Measurements from ENCODE around the gene TMEM272. TPM values are rescaled to one million over a fixed set of nuclear protein-coding genes. Genes with fewer than 3 reads are reported as not detected.
A peak's percentile ranks its signal among the peaks of the same experiment; 100 is the strongest.

TMEM272 gene
- total RNA-seq, 5 donors from 2014 or later (not counting 1 experiment from before 2014, with no cell fraction given) = 5.2 to 9.0 (median 8.8) TPM

DNA sequence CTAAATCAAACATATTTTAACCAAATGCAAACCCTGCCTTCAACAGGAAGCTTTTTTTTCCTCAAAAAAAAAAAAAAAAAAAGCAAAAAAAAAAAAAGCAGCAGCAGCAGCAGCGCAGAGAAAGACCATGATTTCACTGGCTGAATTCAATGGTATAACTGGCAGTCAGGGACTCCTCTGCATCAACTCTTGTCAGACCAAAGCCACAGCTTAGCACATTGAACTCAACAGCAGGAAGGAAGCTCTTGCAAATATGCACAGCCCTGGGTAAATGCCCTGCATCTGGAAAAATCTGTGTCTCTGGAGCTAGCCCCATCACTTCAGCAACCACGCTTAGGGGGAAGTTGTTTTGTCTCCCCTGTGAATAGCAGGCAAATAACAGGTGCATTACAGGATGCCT lies 23.4 kb downstream of the TMEM272 start:
- Histone ChIP-seq H3K4me1 (ENCODE audit: control insufficient read depth in 1 of 2, extremely low read depth in 1 of 2, insufficient read depth in 2 of 2, low read length in 2 of 2) (peaks cover 53 to 85% of the 10 kb centered on the region in 2 experiments), H3K27ac (ENCODE audit: low read length) (peak overlapping the region; percentile 84), H3K4me3 (ENCODE audit: control insufficient read depth in 1 of 2, extremely low read depth in 1 of 2, low read length in 1 of 2) (peak overlapping the region; percentile 64 to 90), H3K27me3 (replicated peaks in 1 of 2; ENCODE audit: control insufficient read depth in 2 of 2, extremely low read depth in 1 of 2, insufficient read depth in 2 of 2, low read length in 1 of 2) (no peaks in the 10 kb centered on the region), H3K9me3 (no peaks in the 10 kb centered on the region), H3K36me3 (ENCODE audit: control insufficient read depth in 2 of 2, extremely low read depth in 1 of 2, insufficient read depth in 1 of 2, low read length in 1 of 2) (peaks cover 2 to 5% of the 10 kb centered on the region in 2 donors)
- ChIA-PET POLR2A (interaction anchor here (0.6 to 1.5 kb wide), 12 partner anchors 8 to 377 kb away, joined by 3 to 8 read pairs (median 4); partner anchors contain the start of gene INTS6 (in 1 of the 2)), CTCF (interaction anchor here (0.6 to 4.9 kb wide), 6 partner anchors 11 to 401 kb away, joined by 3 to 34 read pairs (median 5); no protein-coding TSS in a partner anchor)
- H3K27ac Mint-ChIP-seq = peak overlapping the region; percentile 94 to 96
- no peaks in the 10 kb centered on the region for H3K9me3 Mint-ChIP-seq
- no CpG with 5 or more reads among the region's 2 CpGs for WGBS (ENCODE audit: insufficient coverage)
- H3K4me1 Mint-ChIP-seq = peaks cover 84 to 98% (median 90%) of the 10 kb centered on the region in 3 donors
- ATAC-seq (replicated peaks in 1 of 4) (peak; percentile 50 to 71 (median 56)), DNase-seq (peak in 17 of 35 experiments; percentile 17 to 68 (median 36))
- peaks cover 3% of the 10 kb centered on the region for H3K36me3 Mint-ChIP-seq
- no peaks in the 10 kb centered on the region for H3K27me3 Mint-ChIP-seq
- H3K4me3 Mint-ChIP-seq = peak overlapping the region; percentile 84 to 91 (median 91)

GRCh38 chr13:51820016-51820597 lies 24.9 kb downstream of the TMEM272 start:
- peaks cover 53 to 86% of the 10 kb centered on the region in 2 experiments for H3K4me1 ChIP-seq (ENCODE audit: control insufficient read depth in 1 of 2, extremely low read depth in 1 of 2, insufficient read depth in 2 of 2, low read length in 2 of 2)
- H3K4me3 ChIP-seq (ENCODE audit: control insufficient read depth in 1 of 2, extremely low read depth in 1 of 2, low read length in 1 of 2) = no peak overlapping the region
- no peaks in the 10 kb centered on the region for H3K9me3 ChIP-seq
- peak overlapping the region; percentile 84 to 91 (median 91) for H3K4me3 Mint-ChIP-seq
- no peaks in the 10 kb centered on the region for H3K27me3 ChIP-seq (replicated peaks in 1 of 2; ENCODE audit: control insufficient read depth in 2 of 2, extremely low read depth in 1 of 2, insufficient read depth in 2 of 2, low read length in 1 of 2)
- no peaks in the 10 kb centered on the region for H3K27me3 Mint-ChIP-seq
- CTCF ChIA-PET = interaction anchor here (2.8 to 4.9 kb wide), 2 partner anchors 12 to 13 kb away, joined by 15 to 34 read pairs; no protein-coding TSS in a partner anchor
- no CpG with 5 or more reads among the region's 4 CpGs for WGBS (ENCODE audit: insufficient coverage)
- peaks cover 3% of the 10 kb centered on the region for H3K36me3 Mint-ChIP-seq
- no peaks in the 10 kb centered on the region for H3K9me3 Mint-ChIP-seq
- DNase-seq (no peak), ATAC-seq (replicated peaks in 1 of 4) (no peak)
- POLR2A ChIA-PET = interaction anchor here in 1 of 2 donors (0.6 kb wide), 1 partner anchor 9 kb away, joined by 3 read pairs; no protein-coding TSS in a partner anchor
- H3K36me3 ChIP-seq (ENCODE audit: control insufficient read depth in 2 of 2, extremely low read depth in 1 of 2, insufficient read depth in 1 of 2, low read length in 1 of 2) = peaks cover 5 to 12% of the 10 kb centered on the region in 2 donors
- H3K27ac ChIP-seq (ENCODE audit: low read length) = peak overlapping the region; percentile 75
- H3K27ac Mint-ChIP-seq = peak overlapping the region; percentile 94 to 96
- peaks cover 84 to 97% (median 91%) of the 10 kb centered on the region in 3 donors for H3K4me1 Mint-ChIP-seq

DNA sequence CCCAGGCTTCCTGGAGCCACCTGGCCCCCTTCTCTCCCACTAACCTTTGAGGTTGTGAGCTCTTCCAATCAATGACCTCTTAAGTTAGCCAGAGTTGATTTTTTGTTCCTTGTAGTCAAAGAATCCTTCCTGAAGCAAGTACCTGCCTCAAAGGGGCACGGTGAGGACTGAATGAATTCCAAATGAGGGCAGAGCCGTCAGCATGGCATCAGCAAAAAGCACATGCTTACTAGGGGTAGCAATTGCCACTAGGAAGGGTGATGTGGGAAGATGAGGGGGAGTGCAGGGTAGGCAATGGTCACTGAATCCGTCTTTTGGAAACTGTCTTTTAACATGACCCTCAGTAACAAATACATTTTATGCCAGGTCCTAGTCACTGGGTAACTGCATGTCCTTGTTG lies 25.4 kb downstream of the TMEM272 start:
- no peaks in the 10 kb centered on the region for H3K27me3 ChIP-seq (replicated peaks in 1 of 2; ENCODE audit: control insufficient read depth in 2 of 2, extremely low read depth in 1 of 2, insufficient read depth in 2 of 2, low read length in 1 of 2)
- H3K4me3 ChIP-seq (ENCODE audit: control insufficient read depth in 1 of 2, extremely low read depth in 1 of 2, low read length in 1 of 2) = peak overlapping the region; percentile 2 to 29
- WGBS (ENCODE audit: insufficient coverage) = 27% methylated on average over 2 of the region's 3 CpGs
- ChIA-PET CTCF (interaction anchor here (0.8 to 4.9 kb wide), 4 partner anchors 9 to 22 kb away, joined by 3 to 34 read pairs (median 10); no protein-coding TSS in a partner anchor), POLR2A (interaction anchor here in 1 of 2 donors (0.6 to 0.7 kb wide), 2 partner anchors 43 to 366 kb away, joined by 3 read pairs; no protein-coding TSS in a partner anchor)
- peaks cover 53 to 85% of the 10 kb centered on the region in 2 experiments for H3K4me1 ChIP-seq (ENCODE audit: control insufficient read depth in 1 of 2, extremely low read depth in 1 of 2, insufficient read depth in 2 of 2, low read length in 2 of 2)
- H3K9me3 ChIP-seq = no peaks in the 10 kb centered on the region
- ATAC-seq (replicated peaks in 1 of 4) (no peak), DNase-seq (peak in 1 of 35 experiments; percentile 8)
- Mint-ChIP-seq H3K4me1 (peaks cover 87 to 98% (median 97%) of the 10 kb centered on the region in 3 donors), H3K27ac (peak overlapping the region; percentile 94 to 96), H3K4me3 (peak overlapping the region; percentile 62 to 91 (median 91)), H3K27me3 (no peaks in the 10 kb centered on the region), H3K9me3 (no peaks in the 10 kb centered on the region), H3K36me3 (peaks cover 3% of the 10 kb centered on the region)
- H3K27ac ChIP-seq (ENCODE audit: low read length) = peak overlapping the region; percentile 75
- H3K36me3 ChIP-seq (ENCODE audit: control insufficient read depth in 2 of 2, extremely low read depth in 1 of 2, insufficient read depth in 1 of 2, low read length in 1 of 2) = peaks cover 5 to 15% of the 10 kb centered on the region in 2 donors

- H3K36me3 Mint-ChIP-seq = peaks cover 3% of the 10 kb centered on the region
- Histone ChIP-seq H3K36me3 (ENCODE audit: control insufficient read depth in 2 of 2, extremely low read depth in 1 of 2, insufficient read depth in 1 of 2, low read length in 1 of 2) (peaks cover 5 to 18% of the 10 kb centered on the region in 2 donors), H3K4me1 (ENCODE audit: control insufficient read depth in 1 of 2, extremely low read depth in 1 of 2, insufficient read depth in 2 of 2, low read length in 2 of 2) (peaks cover 56 to 83% of the 10 kb centered on the region in 2 experiments), H3K27me3 (replicated peaks in 1 of 2; ENCODE audit: control insufficient read depth in 2 of 2, extremely low read depth in 1 of 2, insufficient read depth in 2 of 2, low read length in 1 of 2) (no peaks in the 10 kb centered on the region), H3K4me3 (ENCODE audit: control insufficient read depth in 1 of 2, extremely low read depth in 1 of 2, low read length in 1 of 2) (peak overlapping the region; percentile 2 to 29), H3K27ac (ENCODE audit: low read length) (peak overlapping the region; percentile 75), H3K9me3 (no peaks in the 10 kb centered on the region)
- H3K27ac Mint-ChIP-seq = peak overlapping the region; percentile 94 to 96
- no peaks in the 10 kb centered on the region for H3K27me3 Mint-ChIP-seq
- ChIA-PET POLR2A (interaction anchor here in 1 of 2 donors (0.6 to 0.7 kb wide), 2 partner anchors 43 to 366 kb away, joined by 3 read pairs; no protein-coding TSS in a partner anchor), CTCF (interaction anchor here (0.8 to 4.9 kb wide), 4 partner anchors 9 to 22 kb away, joined by 3 to 34 read pairs (median 10); no protein-coding TSS in a partner anchor)
- peak overlapping the region; percentile 62 to 91 (median 91) for H3K4me3 Mint-ChIP-seq
- DNase-seq = peak in 9 of 35 experiments; percentile 15 to 71 (median 31)
- peak in 1 of 4 experiments; percentile 42 for ATAC-seq (replicated peaks in 1 of 4)
- H3K4me1 Mint-ChIP-seq = peaks cover 87 to 99% (median 92%) of the 10 kb centered on the region in 3 donors
- 8% methylated on average over 4 of the region's 9 CpGs for WGBS (ENCODE audit: insufficient coverage)
- H3K9me3 Mint-ChIP-seq = no peaks in the 10 kb centered on the region
Observed at GRCh38 chr13:51818781-51819511, 26.0 kb downstream of the TMEM272 start.

DNA sequence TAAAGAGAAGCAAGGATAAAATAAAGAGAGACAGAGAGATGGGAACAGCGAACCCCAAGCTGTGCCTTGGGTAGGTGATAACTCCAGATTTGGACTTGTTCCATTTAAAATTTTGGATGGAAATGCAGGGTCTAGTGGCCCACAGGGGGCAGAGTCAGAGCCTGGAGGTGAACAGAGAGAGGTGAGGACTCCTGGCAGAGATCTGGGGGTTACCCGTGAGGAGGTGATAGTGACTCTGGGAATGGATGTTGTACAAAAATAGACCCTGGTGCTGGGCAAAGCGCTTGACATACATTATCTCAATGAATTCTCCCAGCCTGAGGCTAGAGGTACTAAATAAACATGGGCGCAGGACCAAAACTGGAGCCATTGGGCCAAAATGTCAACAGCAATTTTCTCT lies 26.7 kb downstream of the TMEM272 start:
- ATAC-seq (replicated peaks in 1 of 4) (no peak), DNase-seq (no peak)
- peak overlapping the region; percentile 75 for H3K27ac ChIP-seq (ENCODE audit: low read length)
- Mint-ChIP-seq H3K36me3 (peaks cover 3% of the 10 kb centered on the region), H3K27ac (peak overlapping the region; percentile 94 to 96), H3K4me1 (peaks cover 86 to 96% (median 91%) of the 10 kb centered on the region in 3 donors), H3K4me3 (peak overlapping the region; percentile 13 to 91 (median 91)), H3K9me3 (no peaks in the 10 kb centered on the region), H3K27me3 (no peaks in the 10 kb centered on the region)
- H3K4me3 ChIP-seq (ENCODE audit: control insufficient read depth in 1 of 2, extremely low read depth in 1 of 2, low read length in 1 of 2) = no peak overlapping the region
- H3K27me3 ChIP-seq (replicated peaks in 1 of 2; ENCODE audit: control insufficient read depth in 2 of 2, extremely low read depth in 1 of 2, insufficient read depth in 2 of 2, low read length in 1 of 2) = no peaks in the 10 kb centered on the region
- WGBS (ENCODE audit: insufficient coverage) = 100% methylated on average over 2 of the region's 4 CpGs
- peaks cover 54 to 82% of the 10 kb centered on the region in 2 experiments for H3K4me1 ChIP-seq (ENCODE audit: control insufficient read depth in 1 of 2, extremely low read depth in 1 of 2, insufficient read depth in 2 of 2, low read length in 2 of 2)
- H3K9me3 ChIP-seq = no peaks in the 10 kb centered on the region
- ChIA-PET POLR2A (no interaction called here), CTCF (interaction anchor here (1.2 to 2.8 kb wide), 2 partner anchors 8 to 14 kb away, joined by 4 to 15 read pairs; no protein-coding TSS in a partner anchor)
- H3K36me3 ChIP-seq (ENCODE audit: control insufficient read depth in 2 of 2, extremely low read depth in 1 of 2, insufficient read depth in 1 of 2, low read length in 1 of 2) = peaks cover 10 to 20% of the 10 kb centered on the region in 2 donors

- Histone ChIP-seq H3K27me3 (replicated peaks in 1 of 2; ENCODE audit: control insufficient read depth in 2 of 2, extremely low read depth in 1 of 2, insufficient read depth in 2 of 2, low read length in 1 of 2) (no peaks in the 10 kb centered on the region), H3K4me3 (ENCODE audit: control insufficient read depth in 1 of 2, extremely low read depth in 1 of 2, low read length in 1 of 2) (no peak overlapping the region), H3K36me3 (ENCODE audit: control insufficient read depth in 2 of 2, extremely low read depth in 1 of 2, insufficient read depth in 1 of 2, low read length in 1 of 2) (peaks cover 10 to 23% of the 10 kb centered on the region in 2 donors), H3K27ac (ENCODE audit: low read length) (peak overlapping the region; percentile 26), H3K4me1 (ENCODE audit: control insufficient read depth in 1 of 2, extremely low read depth in 1 of 2, insufficient read depth in 2 of 2, low read length in 2 of 2) (peaks cover 53 to 76% of the 10 kb centered on the region in 2 experiments), H3K9me3 (no peaks in the 10 kb centered on the region)
- CTCF ChIA-PET = no interaction called here
- Mint-ChIP-seq H3K4me1 (peaks cover 85 to 95% (median 93%) of the 10 kb centered on the region in 3 donors), H3K4me3 (peak overlapping the region in 1 of 3 donors; percentile 91), H3K27me3 (no peaks in the 10 kb centered on the region), H3K9me3 (no peaks in the 10 kb centered on the region), H3K36me3 (peaks cover 3% of the 10 kb centered on the region), H3K27ac (peak overlapping the region; percentile 94 to 96)
- 84% methylated on average over 7 of the region's 8 CpGs for WGBS (ENCODE audit: insufficient coverage)
- ATAC-seq (replicated peaks in 1 of 4) (no peak), DNase-seq (no peak)
- POLR2A ChIA-PET = interaction anchor here in 1 of 2 donors (0.6 kb wide), 1 partner anchor 12 kb away, joined by 3 read pairs; no protein-coding TSS in a partner anchor
Observed at GRCh38 chr13:51817717-51818116, 27.3 kb downstream of the TMEM272 start.

All from T-cell (primary cell).